NCI-H2227 (cell line): ENCODE results near the gene ASB7.
"Not testable (repeated sequence)": the region's sequence is repeated elsewhere in the genome, so short reads cannot be mapped to it uniquely, and the experiment has no call there.

Source experiments
- DNase-seq: peaks from one replicate; lab custom pipeline; 2025; ENCODE audit not compliant: unreplicated experiment; lab: John Stamatoyannopoulos, UW

ASB7 gene

DNA sequence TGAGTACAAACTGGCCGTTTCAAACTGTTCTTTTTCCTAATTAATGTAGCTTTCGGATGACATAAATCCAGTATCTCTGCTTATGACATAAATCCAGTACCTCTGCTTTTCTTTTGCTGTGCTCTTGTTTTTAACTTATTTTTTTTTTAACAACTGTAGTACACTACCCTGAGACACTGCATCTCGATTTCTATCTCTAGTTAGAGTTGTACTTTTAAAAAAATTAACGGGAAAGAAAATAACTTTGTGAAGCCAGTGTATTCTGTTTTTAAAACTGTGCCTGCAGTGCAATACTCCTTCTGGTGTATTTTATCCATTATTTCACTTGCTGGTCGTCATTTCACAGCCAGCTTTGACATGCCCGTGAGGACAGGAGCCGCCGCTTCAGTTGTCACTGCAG lies 46.6 kb downstream of the ASB7 start:
- DNase-seq: no peak

DNA sequence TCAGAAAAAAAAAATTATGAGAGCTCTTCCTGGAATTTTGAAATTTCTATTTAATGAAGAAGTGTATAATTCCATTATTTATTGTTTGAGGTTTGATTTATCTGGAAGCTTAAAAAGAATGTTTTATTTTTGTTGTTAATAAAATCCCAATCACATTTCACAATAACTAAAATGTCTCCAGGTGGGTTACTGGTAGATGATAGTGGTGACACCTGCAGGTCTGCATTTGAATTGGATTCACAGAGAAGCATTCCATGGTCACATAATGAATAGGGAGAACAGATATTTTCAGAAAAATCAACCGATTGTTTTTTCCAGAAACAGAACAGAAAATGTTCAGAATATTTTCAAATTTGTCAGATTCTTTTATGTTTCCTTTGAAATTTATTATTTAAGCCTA lies 48.3 kb downstream of the ASB7 start:
- DNase-seq: no peak

DNA sequence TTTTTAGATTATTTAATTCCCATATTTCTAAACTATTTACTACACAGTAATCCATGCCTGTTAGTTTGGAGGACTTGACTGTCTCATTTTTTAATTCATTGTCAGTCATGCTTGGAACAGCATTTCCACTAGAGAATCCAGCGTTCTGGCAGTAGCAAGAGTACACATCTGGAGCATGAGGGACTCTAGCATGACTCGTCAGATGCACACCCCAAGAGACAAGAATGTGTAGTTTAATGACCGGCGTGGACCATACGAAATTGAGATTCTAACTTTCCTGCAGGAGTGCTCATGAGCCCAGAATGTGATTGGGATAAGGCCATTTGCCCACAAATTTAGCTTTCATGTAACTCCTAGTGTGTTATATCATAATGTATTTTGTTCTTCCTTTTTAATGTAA lies 48.9 kb downstream of the ASB7 start:
- DNase-seq: no peak

DNA sequence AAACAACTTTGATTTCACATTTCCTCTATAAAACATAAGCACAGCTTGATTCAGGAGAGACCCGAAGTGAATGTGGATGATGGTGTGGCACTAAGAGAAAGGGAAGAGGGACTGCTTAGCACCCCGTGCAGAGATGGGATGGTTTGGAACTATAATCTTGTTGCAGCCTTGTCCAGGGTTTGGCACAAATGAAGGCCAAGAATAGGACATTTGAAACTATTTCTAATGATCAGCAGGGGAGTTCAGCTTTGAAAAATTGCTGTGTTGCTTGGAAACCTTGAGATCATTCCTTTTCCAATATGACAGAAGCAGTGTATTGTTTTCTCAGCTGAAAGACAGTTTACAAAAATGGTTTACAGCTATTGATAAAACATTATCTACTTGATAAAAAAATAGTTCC lies 49.7 kb downstream of the ASB7 start:
- no peak for DNase-seq

DNA sequence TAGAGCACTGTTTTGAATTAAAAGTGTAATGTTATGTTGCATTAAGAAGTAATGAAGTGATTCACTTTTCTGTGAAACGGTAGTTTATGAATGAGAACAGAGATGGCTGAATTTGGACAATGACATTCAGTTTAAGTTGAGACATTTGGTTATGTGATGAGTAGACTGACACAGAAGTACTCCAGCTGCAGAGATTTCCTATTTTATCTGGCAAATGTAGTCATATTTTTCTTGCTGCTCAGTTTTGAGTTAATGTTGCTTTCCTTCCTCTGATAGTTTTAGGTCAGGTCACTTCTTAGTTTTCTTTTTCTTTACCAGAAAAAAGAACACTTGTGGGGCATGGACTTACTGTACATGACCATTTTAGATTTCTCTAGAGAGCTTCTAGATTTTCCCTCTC lies 51.2 kb downstream of the ASB7 start:
- no peak for DNase-seq

DNA sequence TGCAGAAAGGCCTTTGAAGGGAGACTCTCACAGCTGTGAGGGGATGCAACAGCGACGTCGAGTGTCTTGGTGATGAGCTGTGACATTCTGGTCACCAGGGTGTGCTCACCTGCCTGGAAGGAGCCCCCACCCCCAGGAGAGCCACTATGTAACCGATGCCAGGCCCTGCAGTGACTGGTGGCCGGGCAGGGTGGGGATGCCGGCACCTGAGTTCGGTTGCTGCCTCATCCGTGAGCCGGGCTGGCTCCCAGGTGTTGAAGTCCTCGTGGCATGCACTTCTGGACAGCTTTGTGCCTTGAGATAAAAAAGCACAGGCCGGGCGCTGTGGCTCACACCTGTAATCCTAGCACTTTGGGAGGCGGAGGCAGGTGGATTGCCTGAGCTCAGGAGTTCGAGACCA lies 56.5 kb downstream of the ASB7 start:
- no peak for DNase-seq

DNA sequence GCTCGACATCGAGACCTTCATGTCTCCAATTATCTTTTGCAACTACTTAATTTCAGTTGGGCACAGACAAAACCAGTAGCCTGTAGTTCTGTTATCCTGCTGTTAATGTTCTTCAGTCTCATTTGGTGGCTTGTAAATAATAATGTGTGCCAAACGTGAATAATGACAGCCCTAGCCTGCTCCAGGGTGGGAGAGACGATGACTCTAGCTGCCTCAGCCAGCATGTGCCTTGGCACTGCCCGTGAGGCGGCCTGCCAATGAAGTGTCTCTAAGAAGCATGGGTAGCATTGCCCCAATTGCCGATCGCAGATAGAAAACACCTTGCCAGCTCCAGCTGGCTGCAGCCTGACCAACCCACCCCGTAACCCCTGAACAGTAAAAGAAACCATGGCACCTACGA lies 58.8 kb downstream of the ASB7 start:
- DNase-seq: no peak

DNA sequence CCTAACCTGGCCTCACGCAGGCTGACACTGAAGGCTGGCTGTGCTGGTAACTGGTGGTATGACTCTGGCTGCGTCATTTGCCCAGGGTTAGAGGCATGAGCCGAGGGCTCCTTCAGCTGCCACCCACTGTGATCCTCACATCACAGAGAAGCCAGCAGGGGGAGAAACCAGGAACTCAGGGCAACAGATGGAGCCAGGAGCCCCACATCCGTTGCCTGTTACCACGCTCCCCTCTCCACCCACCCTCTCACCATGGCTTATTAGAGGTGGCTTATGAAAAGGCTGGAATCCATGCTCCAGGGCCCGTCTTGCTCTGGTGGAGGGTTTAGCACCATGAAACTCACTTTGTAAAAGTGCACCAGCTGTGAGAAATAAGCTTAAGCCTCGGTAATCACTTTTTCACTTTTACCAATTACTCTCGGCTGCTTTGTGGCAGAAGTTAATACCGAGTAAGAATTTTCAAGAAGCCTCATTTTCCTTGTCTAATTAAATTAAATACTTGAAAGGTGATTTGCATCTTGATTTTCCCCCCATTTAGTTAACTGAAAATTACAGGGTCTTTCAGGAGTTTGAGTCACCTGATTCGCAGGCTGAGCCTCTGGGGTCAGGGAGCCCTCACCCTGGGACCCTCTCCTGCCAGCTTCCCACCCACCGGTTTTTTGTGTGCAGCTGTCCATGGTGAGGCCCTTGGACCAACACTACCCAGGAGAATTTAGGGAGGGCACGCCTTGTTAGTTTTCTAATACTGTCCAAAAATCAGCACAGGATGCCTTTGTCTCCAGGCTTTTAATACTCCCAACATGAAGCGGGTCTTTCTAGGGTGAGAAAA lies 60.9 kb downstream of the ASB7 start:
- DNase-seq: no peak

DNA sequence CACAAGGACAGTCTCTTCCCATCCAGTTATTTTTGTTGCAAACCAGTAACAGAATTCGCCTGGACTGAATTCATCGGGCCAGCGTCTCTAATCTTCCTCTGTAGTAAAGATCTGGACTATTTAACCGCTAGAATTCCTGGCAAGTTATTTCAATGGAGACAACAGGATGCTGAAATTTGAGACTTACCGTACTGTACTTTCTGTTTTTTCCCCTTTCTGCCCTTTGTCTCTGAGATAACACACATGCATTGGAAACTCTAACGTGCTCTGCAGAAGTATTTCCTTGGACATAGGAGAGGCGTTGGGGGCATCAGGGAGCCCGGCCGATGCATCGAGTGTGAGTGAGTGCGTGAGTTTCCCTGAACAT lies 61.5 kb downstream of the ASB7 start:
- no peak for DNase-seq

DNA sequence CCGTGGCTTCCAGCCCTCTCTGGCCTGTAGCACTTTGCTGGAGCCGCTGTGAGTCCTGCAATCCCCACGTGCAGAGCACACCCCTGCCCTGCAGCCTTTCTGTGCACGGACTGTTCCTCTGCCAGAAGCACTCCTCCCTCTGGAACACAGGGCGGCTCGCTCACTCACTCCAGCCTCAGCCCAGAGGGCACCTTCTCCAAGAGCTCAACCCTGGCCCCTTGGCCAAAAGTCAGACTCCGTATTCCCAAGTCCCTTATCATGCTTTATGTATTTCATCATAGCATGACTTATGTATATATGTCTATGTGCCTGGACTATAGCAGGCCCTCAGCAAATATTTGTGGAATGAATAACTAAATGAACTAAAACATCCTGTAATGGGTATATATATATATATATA lies 63.2 kb downstream of the ASB7 start:
- no peak for DNase-seq

DNA sequence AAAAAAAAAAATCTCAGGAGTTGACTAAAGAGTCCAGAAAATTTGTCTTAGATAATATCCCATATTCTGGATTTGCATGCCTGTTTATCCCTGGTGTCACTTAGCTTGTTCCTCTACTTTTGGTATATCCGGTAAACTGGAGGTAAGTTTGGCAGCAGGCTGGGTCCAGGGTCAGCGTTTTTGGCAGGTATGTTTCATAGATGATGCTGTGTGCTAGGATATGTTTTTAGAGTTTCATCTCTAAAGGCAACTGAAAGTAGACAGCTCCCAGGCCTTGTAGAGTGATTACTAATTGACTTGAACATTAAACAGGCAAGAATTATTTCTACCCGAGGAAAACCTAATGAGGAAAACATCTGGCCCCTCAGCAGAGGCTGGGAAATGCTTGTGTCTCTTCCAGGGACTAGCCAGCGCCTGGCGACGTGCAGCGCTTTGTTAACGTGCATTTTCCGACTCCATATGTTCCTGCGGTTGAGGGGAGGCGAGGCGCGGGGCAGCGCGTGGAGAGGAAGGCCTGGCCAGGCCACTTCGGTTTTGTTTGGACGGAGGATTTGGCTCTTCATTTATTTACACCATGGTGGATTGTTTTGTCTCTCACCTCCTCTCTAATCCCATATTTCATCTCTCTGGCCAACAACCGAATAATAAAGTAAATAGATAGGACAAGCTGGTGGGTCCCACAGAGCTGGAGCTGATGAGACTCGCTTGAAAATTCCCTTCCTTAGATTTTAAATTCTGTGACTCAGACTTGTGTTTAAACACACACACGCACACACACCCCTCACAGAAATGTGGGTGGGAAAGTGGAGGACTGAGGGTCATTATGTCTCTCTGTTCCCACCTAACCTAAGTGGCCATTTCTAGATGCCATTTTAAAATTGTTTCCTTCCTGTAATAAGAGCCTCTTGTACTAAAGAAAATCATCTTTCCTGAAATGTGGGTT lies 65.3 kb downstream of the ASB7 start:
- DNase-seq: no peak

DNA sequence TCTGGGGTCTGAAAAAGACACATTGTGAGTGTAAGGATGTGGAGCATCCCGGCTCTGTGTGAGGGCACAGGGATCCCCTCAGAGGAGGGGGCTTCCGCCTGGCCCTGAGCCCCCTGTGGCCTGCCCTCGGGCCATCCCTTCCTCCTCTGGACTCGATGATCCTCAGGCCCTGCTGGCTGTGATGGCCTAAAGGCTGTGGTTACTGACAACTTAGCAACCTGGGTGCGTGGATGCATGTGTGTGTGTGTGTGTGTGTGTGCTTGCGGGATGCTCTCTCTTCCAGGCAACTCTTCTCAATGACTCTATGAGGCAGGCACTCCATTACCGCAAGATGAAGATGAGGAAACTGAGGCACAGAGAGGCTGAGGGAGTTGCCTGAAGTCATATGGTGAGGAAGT lies 66.0 kb downstream of the ASB7 start:
- no peak for DNase-seq

DNA sequence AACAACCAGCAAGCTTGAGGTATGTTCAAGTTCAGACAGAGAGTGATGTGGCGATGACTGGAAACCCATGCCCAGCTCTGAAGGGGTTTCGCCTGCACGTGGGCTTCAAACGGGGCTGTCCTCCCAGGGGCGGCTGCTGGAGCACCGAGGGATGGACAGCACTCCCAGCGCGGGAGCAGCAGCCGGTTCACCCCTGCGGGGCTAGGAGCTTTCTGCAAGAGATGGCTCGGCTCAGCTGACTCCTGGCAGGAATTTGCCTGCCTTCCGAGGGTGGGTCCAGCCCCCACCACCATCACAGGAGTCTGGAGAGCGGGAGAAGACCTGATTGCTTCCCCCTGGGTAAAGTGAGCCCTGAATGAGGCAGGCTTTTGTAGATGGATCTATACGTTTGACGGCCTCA lies 66.9 kb downstream of the ASB7 start:
- no peak for DNase-seq

DNA sequence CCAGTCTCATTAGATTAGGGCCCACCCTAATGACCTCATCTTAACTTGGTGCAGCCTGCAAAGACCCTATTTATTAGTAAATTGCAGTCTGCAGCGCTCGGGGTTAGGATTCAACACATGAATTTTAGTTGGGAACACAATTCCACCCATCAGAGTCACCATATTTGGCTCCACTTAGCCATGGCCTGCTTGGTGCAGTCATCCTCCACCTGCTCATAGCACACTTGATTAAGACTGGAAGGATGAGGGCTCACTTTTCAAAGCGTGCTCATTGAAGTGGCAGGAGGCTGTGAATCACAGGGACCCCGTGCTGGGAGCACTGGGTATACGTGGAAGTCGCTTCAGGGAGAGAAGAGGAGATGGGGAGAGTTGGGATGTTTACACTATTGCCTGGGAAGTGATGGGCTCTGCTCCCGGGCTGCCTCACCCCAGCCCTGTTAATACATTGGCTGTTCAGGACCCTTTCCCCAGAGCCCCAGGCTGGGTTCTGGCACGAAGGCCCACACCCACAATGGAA lies 68.2 kb downstream of the ASB7 start:
- DNase-seq: no peak

DNA sequence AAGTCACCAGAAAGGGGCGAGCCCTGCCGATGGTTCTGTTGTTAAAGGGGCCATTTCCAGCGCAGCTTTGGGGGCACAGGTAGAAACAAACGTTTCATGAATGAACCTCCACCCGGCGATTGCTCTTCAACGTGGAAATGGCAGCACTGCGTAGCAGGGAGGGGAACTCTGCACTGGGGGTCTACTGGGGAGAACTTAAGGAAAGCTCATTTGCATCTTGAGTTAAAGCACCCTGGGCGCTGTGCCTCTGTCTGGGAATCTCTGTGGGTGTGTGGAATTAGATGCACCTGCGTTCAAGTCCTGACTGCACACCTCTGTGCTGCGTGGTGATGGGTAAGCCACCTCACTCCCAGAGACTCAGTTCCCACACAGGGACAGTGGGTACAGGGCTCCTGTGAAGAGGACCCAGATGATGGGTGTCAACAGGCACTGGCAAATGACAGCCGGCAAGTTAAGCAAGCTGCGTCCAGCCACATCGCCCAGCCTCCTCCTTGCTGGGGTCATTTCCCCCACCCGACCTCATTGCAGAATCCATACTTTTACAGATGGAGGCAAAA lies 68.8 kb downstream of the ASB7 start:
- no peak for DNase-seq

DNA sequence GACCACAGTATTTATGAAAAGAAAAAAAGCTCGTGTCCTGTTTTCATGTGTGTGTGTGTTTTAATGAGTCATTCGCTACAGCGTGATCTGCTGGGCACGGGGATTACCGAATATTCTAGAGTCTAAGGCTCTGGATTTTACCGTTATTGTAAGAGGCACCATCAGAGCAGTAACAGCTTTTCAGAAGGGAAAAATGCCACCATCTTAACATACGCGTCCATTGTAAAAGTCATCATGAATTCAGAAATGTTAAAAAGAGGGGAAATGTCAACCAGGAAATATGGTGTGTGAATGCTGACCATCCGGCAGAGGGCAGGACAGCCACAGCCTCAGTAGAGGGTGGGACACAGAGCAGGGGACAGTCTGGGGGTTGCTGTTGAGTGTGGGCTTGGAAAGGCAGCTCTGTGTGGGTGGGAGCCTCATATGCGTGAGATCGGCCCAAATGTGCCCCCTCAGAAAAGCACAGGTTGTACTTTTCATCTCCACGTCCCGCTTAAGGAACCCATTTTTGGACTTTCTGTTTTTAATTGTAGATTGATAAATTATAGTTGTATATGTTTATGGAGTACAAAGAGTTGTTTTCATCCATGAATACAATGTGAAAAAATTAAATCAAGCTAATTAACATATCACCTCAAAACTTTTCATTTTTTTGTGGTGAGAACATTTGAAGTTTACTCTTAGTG lies 69.6 kb downstream of the ASB7 start:
- peak; percentile 13 for DNase-seq

DNA sequence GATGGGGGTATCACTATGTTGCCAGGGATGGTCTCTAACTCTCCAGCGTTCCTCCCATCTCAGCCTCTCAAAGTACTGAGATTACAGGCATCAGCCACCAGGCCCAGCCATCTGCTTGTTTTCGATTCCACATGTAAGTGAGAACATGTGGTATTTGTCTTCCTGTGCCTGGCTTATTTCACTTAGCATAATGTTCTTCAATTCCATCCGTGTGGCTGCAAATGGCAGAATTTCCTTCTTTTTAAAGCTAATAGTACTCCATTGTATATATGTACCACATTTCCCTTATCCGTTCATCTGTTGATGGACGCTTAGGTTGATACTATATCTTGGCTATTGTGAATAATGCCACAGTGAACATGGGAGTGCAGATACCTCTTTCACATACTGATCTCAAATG lies 70.6 kb downstream of the ASB7 start:
- DNase-seq: no peak

DNA sequence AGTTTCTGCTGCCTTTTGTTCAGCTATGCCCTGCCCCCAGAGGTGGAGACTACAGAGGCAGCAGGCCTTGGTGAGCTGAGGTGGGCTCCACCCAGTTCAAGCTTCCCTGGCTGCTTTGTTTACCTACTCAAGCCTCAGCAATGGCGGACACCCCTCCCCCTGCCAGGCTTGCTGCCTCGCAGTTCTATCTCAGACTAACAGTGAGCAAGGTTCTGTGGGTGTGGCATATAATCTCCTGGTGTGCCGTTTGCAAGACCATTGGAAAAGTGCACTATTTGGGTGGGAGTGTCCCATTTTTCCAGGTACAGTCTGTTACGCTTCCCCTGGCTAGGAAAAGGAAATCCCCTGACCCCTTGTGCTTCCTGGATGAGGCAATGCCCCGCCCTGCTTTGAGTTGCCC lies 76.8 kb downstream of the ASB7 start:
- DNase-seq: not testable (repeated sequence)

DNA sequence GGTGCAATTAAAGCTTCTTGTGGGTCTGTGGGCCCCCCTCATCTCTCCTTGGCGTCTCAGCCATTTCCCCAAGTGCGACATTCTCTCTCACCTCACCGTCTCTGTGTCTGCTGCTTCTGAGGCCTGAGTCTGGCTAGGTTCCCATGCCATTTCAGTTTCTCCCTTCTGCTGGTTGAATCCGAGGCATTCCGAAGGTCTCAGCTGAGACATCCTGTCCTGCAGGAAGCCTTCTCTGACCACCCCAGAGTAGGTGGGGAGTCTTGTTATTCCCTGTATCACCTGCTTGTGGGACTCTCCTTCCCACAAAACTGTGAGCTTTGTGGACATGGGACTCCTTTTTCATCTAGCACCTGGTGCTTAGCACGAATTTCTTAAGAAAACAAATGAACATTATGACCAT lies 78.3 kb downstream of the ASB7 start:
- no peak for DNase-seq

DNA sequence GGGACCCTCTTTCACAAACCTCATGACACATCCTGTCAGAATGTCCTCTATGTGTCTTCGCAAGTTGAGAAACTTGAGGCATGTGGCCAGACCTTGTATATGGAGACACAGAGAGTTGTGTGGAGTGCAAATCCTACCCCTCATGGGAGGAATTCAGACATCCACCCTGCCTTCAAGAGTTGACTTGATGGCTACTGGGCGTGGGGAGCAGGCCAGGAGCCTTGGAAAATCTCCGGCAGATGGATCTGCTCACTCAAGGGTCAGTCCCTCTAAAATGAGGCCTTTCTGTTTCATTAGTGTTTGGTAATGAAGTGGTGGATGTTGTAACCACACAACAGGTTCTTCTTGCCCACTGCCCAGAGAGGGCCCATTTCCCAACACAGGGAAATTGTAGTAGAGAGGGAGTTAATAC lies 79.0 kb downstream of the ASB7 start:
- no peak for DNase-seq

DNA sequence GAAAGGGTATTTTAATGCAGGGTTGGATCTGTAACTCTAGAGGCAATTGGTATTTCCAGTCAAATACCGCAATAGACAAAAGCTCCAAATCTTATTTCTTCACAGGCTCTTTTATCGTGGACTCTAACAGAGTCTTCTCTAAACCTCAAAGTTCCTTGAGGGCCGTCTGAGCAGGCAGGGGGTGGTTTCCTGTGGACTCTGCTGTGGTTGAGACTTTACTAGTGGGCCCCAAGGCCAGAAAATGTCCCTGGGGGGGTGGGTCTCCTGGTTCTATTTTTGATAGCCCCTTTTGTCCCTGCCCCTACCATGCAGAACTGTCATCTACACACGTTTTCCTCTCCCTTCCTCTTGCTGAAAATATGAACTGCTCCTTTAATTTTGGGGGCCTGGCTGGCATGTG lies 80.1 kb downstream of the ASB7 start:
- DNase-seq: no peak
